HT-29 (cell line): ENCODE results near the gene GDF11. TPM values are rescaled to one million over a fixed set of nuclear protein-coding genes. Genes with fewer than 3 reads are reported as not detected.
"Not testable (repeated sequence)": the region's sequence is repeated elsewhere in the genome, so short reads cannot be mapped to it uniquely, and the experiment has no call there.

ENCODE experiments used
- DNase-seq: peaks from one replicate; pipeline ENCODE4 v3.0.0-alpha.2; 2015; ENCODE audit warnings: low spot score
- total RNA-seq: library from RNA; depleted of rRNA; stranded (reverse); fragments of >200 nt; shearing (Covaris generic); gene quantifications from 2 replicates; pipeline ENCODE4 v1.2.3, GENCODE V29; 2014

Gene GDF11
- total RNA-seq, 1 experiment from 2014 or later: 2.0 TPM

GRCh38 chr12:55739025-55739378 is 3.9 kb upstream of the GDF11 start:
- no peak for DNase-seq

DNA sequence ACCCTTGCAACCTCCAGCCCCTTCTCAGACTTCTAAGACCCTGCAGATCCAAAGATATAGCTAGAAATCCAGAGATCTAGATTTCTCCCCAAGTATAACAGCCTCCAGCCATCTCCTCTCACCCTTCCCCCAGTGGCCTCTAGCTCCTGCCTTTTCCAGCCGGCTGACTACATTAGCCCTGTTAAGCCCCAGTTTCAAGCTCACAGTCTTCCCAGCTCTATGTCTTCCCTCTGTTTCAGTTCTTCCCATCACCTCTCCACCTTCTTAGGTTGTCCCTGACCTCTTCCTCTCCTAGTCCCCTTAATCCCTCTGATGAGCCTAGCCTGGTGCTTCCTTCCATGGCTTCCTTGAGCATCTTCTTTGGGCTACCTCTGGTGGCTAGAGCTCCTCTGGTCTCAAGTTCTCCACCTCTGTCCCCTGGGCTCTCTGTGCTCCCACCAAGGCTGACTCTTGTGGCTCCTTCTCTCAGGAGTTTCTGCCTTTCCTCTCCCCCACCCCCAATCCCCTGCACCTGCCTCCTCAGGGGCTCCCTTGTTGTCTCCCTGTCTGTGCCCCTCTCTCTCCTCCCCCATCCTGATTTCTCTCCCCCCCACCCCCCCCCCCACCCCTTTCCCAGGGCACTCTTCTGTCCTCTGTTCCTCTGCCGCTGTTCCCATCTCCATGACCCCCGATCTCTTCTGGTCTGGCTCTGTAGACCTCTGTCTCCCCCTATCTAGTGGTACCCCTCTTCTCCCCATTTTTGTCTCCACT is 816 bp upstream of the GDF11 start:
- no peak for DNase-seq

DNA sequence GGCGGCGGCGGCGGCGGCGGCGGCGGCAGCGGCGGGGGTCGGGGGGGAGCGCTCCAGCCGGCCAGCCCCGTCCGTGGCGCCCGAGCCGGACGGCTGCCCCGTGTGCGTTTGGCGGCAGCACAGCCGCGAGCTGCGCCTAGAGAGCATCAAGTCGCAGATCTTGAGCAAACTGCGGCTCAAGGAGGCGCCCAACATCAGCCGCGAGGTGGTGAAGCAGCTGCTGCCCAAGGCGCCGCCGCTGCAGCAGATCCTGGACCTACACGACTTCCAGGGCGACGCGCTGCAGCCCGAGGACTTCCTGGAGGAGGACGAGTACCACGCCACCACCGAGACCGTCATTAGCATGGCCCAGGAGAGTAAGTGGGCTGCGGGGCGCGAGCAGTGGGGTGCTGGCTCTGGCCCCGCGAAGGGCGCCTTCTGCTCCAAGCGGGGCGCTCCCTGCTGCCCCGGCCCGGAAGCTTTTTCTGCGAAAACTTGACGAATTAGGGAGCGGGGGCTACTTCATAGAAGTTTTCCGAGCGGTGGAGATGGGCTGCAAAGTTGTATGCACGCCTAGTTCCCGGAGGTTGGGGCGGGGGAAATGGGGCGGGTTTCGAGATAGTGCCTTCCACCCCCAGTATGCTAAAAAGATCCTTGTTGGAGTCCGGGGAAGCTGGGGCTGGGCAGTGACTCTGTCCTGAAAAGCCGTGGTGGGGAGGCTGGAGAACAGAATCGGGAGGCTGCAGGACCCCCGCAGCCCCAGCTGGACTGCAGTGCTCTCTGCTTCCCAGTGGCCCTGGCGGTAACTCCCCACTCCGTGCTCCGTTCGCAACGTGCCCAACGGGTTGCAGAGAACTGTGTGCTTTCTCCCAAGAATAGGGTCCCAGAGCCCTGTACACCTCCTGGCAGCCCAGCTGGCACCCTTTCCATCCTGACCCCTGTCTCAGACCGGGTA is 751 bp downstream of the GDF11 start:
- peak; percentile 66 for DNase-seq

- no peak for DNase-seq
These were observed 1.6 kb downstream of the GDF11 start for GRCh38 chr12:55744340-55745030.

GRCh38 chr12:55745361-55746173 is 2.6 kb downstream of the GDF11 start:
- DNase-seq: no peak

- DNase-seq: no peak
These were observed 3.4 kb downstream of the GDF11 start for GRCh38 chr12:55746174-55746912.

- no peak for DNase-seq
These were observed 4.0 kb downstream of the GDF11 start for GRCh38 chr12:55746913-55747231.

GRCh38 chr12:55748230-55748993 is 5.5 kb downstream of the GDF11 start:
- DNase-seq: no peak

DNA sequence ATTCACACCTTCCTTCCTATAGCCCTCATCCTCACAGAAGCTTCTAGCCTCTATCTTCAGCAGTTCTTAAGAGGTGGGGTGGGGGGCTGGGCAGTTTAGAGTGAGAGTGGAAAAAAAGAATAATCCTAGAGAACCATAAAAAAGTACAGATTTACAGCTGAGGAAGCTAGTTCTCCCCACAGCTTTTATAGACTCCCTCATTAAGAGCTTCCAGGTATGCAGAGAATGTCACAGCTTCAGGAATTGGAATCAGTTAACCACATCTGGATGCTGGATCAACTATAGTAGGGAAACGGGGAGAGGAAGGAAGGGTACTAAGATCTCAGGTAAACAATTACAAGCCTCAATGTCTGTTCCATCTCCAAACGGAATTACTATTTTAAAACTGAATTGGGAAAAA is 12.3 kb downstream of the GDF11 start:
- DNase-seq: no peak

- DNase-seq: no peak
These were observed 14.8 kb downstream of the GDF11 start for GRCh38 chr12:55757701-55758100.

- DNase-seq: not testable (repeated sequence)
These were observed 15.7 kb downstream of the GDF11 start for GRCh38 chr12:55758575-55758974.

- no peak for DNase-seq
These were observed 17.7 kb downstream of the GDF11 start for GRCh38 chr12:55760663-55761062.

DNA sequence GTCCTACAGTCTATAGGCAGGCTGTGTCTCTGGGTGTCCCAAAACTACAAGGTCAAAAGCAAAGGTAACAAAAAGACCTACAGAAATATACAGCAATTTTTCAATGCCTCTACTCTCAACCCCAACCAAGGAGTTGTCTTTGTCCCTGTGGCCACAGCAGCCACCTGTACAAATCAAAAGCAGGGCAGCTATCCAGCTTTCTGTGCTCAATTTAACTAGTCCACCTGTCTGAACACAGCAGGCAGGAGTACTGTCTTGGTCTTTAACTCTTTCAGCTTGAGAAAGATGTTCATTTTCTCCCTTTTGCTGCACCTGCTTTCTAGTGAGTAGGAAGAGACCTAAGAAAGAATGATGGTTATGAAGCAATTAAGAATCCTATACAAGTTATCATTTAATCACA is 19.7 kb downstream of the GDF11 start:
- DNase-seq: no peak

DNA sequence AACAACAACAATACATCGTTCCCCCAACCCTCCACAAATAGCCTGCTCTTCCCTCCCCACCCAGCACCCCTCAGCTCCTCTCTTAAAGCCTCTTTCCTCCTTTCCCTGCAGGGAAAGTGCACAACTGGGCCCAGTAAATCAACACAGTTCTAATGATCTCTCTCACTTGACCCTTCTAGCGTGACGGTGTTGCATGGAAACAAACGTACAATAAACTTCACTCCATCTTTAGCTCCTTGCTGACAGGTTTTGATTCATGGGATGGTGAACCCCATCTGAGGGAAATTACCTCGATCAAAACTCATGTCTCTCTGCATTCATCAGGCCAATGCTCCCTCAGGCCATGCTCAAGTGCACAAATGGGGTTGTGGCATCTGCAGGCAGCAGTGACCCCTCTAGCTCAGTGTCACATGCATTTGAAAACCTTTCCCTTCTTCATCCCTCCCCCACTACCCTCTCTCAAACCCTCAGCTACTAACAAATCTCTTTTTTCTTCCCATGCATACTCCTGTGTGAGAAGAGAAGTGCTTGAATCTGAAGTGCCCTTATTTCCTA is 22.9 kb downstream of the GDF11 start:
- no peak for DNase-seq

- no peak for DNase-seq
These were observed 24.2 kb downstream of the GDF11 start for GRCh38 chr12:55767156-55767555.

- DNase-seq: no peak
These were observed 28.8 kb downstream of the GDF11 start for GRCh38 chr12:55771736-55772135.

- DNase-seq: no peak
These were observed 34.9 kb downstream of the GDF11 start for GRCh38 chr12:55777856-55778255.

DNA sequence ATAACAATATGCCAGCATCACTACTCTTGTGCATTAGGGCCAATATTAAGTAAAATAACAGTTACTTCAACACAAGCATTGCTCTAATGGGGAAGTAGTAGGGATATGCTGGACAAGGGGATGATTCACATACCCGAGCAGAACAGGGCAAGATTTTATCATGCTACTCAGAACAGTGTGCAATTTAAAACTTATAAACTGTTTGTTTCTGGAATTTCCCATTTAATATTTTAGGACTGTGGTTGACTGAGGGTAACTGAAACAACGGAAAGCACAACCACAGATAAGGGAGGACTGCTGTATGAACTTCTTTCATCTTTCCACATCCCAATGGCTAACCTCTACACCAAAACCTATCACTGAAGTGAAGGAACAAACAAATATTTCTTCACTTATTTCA is 37.8 kb downstream of the GDF11 start:
- DNase-seq: no peak

DNA sequence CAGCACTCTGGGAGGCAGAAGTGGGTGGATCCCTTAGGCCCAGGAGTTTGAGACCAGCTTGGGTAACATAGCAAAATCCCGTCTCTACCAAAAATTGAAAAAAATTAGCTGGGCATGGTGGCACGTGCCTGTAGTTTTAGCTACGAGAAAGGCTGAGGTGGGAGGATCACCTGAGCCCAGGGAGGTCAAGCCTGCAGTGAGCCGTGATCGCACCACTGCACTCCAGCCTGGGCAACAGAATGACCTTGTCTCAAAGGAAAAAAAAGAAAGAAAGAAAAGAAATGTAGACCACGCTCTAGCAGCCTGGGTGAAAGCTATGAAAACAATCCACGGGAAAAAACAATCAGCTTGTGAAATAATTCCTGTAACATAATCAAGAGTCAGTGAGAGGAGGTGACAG is 45.6 kb downstream of the GDF11 start:
- DNase-seq: no peak

- DNase-seq: no peak
These were observed 46.2 kb downstream of the GDF11 start for GRCh38 chr12:55789171-55789570.
